ENCODE results near the gene FANCL.
"Not testable (repeated sequence)": the region's sequence is repeated elsewhere in the genome, so short reads cannot be mapped to it uniquely, and the experiment has no call there.

The FANCL gene

DNA sequence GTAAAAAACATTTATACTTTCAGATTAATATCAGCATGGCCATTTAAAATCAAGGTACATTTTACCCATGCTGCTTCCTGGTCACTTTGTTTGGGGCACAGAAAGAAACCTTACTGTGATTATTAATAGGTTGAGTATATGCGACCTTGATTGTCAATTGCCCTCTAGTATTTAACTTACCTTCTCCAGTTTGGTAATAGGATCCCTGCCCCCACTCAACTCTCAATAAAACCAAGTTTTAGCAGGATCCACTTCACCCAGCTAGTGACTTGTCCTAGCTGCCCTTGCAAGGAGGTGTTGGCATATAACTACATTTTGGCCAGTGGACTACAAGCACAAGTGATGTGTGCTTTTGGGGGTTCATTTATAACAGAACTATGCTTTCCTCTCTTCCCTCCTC, 34.3 kb downstream of the FANCL start:
- DNase-seq (ENCODE audit: low spot score) = no peak

- DNase-seq (ENCODE audit: low spot score) = no peak
These were observed 36.7 kb downstream of the FANCL start for GRCh38 chr2:58204195-58204959.

DNA sequence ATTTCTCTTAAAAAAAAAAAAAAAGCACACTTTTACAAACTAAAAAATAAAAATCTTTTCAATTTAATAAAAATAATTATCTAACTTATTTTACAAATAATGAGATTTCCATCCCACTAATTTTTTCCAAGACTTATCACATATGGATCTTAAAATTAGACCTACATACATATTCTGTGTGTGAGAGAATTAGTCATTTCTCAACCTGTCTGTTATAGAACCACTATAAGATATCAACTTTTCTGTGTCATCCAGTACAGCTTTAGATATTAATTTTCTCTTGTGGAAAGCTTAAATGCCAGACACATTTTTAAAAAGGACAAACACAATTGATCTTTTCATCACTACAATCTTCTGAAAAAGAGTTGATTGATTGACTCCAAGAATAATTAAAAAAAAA, 38.1 kb downstream of the FANCL start:
- DNase-seq (ENCODE audit: low spot score) = no peak

DNA sequence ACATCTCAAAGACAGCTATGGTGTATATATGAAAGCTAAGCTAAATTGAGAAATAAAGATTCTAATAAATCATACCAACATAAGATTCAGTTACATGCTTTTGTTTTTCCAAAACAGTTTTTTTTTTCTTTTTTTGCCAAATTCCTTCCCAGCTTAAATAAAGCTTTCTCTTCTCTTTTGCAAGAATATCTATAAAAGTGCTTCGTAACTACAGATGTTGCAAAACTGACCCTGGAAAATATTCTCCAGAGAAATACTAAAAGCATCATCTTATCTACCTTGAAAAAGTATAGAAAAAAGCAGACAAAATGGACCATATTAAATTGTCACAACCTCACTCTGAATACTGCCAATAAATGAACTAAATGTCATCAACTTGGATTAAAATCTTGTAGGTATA, 38.7 kb downstream of the FANCL start:
- no peak for DNase-seq (ENCODE audit: low spot score)

DNA sequence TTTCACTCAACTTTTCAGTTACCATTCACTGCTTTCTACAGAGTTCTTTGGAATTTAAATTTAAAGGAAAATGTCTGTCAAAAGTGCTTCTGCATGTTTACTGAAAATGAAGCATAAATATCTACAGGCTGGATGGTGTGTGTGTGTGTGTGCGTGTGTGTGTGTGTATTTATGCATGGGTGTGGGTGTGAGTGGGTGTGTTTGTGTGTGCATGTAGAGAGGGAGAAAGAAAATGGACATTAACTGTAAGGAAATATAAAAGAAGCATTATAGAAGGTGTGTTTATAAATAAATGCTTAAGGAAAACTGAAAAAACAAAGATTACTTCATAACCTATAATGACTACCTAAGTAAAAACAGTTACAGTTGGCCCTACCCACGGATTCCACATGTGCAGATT, 43.2 kb downstream of the FANCL start:
- DNase-seq (ENCODE audit: low spot score) = no peak

GRCh38 chr2:58195662-58196061, 45.5 kb downstream of the FANCL start:
- no peak for DNase-seq (ENCODE audit: low spot score)

GRCh38 chr2:58194458-58194857, 46.7 kb downstream of the FANCL start:
- DNase-seq (ENCODE audit: low spot score) = no peak

GRCh38 chr2:58187022-58187421, 54.1 kb downstream of the FANCL start:
- DNase-seq (ENCODE audit: low spot score) = not testable (repeated sequence)

- no peak for DNase-seq (ENCODE audit: low spot score)
These were observed 54.6 kb downstream of the FANCL start for GRCh38 chr2:58186501-58186900.

DNA sequence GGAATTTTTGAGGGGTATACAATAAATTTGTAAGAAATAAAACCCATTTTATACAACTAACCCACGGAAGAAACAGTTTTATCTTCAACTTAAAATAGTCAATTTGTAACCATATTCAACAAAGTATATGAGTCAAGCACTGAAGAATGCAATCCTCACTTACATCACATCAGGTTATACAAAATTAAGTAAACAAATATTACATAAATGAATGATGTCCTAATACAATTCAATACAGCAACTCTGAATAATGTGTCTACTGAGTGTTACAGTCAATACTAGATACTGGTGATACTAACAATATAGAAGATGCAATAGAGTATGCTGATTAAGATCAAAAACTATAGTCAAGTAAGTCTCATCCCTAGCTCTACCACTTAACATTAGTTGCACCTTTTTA, 58.6 kb downstream of the FANCL start:
- no peak for DNase-seq (ENCODE audit: low spot score)

DNA sequence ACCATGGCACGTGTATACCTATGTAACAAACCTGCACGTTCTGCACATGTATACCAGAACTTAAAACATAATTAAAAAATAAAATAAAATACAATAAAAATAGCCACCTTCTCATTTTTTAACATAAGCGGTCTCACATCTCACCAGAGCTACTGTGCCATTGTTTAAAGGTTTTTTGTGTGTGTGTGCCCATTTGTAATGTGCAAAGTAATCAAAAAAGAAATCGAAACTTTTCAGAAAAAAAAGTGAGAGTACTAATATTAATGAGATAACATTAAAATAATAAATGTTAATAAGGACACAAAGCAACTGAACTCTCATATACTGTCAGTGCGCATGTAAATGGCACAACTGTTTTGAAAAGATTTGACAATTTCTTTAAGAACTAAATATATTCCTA, 60.5 kb downstream of the FANCL start:
- no peak for DNase-seq (ENCODE audit: low spot score)

DNA sequence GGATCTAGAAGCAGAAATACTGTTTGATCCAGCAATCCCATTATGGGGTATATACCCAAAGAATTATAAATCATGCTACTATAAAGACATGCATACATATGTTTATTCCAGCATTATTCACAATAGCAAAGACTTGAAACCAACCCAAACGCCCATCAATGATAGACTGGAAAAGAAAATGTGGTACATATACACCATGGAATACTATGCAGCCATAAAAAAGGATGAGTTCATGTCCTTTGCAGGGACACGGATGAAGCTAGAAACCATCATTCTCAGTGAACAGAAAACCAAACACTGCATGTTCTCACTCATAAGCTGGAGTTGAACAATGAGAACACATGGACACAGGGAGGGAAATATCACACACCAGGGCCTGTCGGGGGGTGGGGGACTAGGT, 61.0 kb downstream of the FANCL start:
- not testable (repeated sequence) for DNase-seq (ENCODE audit: low spot score)

- DNase-seq (ENCODE audit: low spot score) = not testable (repeated sequence)
These were observed 63.9 kb downstream of the FANCL start for GRCh38 chr2:58177187-58177586.

DNA sequence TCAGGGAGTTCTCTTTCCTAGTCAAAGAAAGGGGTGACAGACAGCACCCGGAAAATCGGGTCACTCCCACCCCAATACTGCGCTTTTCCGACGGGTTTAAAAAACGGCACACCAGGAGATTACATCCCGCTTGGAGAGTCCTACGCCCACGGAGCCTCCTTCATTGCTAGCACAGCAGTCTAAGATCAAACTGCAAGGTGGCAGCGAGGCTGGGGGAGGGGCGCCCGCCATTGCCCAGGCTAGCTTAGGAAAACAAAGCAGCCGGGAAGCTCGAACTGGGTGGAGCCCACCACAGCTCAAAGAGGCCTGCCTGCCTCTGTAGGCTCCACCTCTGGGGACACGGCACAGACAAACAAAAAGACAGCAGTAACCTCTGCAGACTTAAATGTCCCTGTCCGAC, 69.3 kb downstream of the FANCL start:
- not testable (repeated sequence) for DNase-seq (ENCODE audit: low spot score)

- not testable (repeated sequence) for DNase-seq (ENCODE audit: low spot score)
These were observed 70.7 kb downstream of the FANCL start for GRCh38 chr2:58170334-58170933.

GRCh38 chr2:58169845-58170244, 71.3 kb downstream of the FANCL start:
- DNase-seq (ENCODE audit: low spot score) = not testable (repeated sequence)

- not testable (repeated sequence) for DNase-seq (ENCODE audit: low spot score)
These were observed 73.0 kb downstream of the FANCL start for GRCh38 chr2:58168130-58168529.

- no peak for DNase-seq (ENCODE audit: low spot score)
These were observed 77.2 kb downstream of the FANCL start for GRCh38 chr2:58163913-58164312.

DNA sequence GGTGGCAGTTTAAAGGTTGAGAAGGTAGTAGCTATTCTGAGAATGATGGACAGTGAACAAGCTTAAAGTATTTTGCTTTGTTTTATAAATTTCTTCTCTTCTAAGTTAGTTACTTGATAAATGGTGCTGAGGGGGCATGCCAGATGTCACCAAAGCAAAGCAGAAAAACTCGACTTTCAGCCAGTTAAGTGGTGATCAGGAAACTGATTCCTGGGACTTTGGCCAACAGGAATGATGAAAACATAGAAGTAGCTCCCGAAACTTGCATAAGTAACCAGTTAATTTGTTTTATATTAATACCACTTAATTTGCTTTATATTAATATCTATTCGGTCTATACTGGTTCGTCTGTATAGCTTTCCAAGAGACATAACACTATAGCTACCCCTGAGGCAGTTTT, 82.6 kb downstream of the FANCL start:
- DNase-seq (ENCODE audit: low spot score) = no peak

GRCh38 chr2:58157754-58158153, 83.4 kb downstream of the FANCL start:
- no peak for DNase-seq (ENCODE audit: low spot score)

DNA sequence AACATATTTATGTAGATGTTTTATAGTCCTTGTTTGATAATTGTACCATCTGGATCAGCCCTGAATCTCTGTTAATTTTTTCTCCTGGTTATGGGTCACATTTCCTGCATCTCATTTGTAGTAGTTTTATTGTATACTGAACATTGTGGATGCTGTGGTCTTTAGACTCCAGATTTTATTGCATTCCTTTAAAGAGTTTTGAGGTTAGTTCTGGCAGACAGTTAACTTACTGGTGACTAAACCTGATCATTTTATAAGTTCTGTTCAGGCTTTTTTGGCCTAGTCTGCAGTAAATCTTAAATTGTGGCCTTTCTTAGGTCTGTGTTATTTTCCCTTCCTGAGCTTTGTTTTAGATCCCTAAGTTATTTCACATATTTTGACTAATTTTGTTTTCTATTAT, 84.3 kb downstream of the FANCL start:
- no peak for DNase-seq (ENCODE audit: low spot score)

DNA sequence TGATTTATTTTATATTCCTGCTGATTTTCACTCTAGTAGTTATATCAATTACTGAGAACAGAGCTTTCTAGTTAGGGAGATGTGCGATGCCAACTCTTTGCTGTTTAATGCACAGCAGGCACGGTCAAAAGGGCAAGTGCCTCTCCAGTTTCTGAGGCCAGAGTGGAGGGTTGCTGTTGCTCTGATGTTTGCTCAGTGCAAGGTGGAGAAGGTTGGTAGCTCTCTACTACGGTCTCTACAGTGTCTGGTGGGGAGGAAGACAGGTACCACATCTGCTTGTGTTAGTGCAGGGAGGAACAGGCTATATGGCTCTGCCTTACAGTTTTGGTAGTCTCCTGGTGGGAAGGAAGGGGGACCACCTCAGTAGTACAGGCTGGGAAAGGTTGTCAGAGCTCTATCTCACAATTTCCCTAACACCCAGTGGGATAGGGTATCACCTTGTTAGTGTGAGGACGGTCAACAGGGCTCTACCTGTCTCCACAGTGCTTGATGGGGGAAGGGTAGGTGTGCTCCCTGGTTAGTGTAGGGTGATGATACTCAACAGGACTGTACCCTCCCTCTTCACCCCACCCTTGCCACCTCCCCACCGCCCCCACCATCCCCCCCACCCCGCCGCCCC, 85.9 kb downstream of the FANCL start:
- DNase-seq (ENCODE audit: low spot score) = no peak

- no peak for DNase-seq (ENCODE audit: low spot score)
These were observed 94.4 kb downstream of the FANCL start for GRCh38 chr2:58146707-58147106.

All from left forelimb (tissue), 1 donor.